Astrocyte of the cerebellum (primary cell): ENCODE measurements around the gene IL17A.

Experiments used
- DNase-seq: peaks from one replicate; pipeline ENCODE4 v3.0.0-alpha.2; 2011; ENCODE audit warnings: low read depth
- H3K4me3 ChIP-seq: 2 replicates; pipeline ENCODE4 v1.5.1; 2011; ENCODE audit warnings: mild to moderate bottlenecking, low read depth, low read length, moderate library complexity
- in situ Hi-C: cut with HindIII; loops from 2 replicates; pipeline ENCODE4 v1.10.0; 2017; ENCODE audit warnings: low sequenced_read_pairs
- TF ChIP-seq, protein P1 (sequence below): IDR thresholded peaks from 2 replicates; pipeline ENCODE4 v1.5.1; 2012; ENCODE audit warnings: low read length, low read depth, moderate library complexity, mild to moderate bottlenecking; ENCODE audit errors: missing control alignments

Gene IL17A

DNA sequence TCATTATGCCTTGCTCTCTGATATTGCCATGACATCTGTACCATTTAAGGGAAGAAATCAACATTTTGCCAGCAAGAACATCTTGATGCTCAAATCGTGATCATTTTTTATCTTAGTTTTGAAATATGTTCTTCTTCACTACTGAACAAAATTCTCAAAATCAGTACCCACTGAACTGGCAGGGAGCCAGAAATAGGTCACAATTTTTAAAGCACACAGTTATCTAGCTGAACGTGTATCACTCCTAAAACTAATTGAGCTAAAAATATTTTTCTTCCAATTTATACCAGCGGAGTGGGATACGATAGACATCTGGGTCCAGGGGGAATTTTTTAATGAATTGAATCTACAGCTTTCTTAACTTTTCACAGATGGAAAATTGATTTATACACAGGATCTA, 46.8 kb downstream of the IL17A start:
- no peak for DNase-seq
- TF ChIP-seq, protein P1, sequence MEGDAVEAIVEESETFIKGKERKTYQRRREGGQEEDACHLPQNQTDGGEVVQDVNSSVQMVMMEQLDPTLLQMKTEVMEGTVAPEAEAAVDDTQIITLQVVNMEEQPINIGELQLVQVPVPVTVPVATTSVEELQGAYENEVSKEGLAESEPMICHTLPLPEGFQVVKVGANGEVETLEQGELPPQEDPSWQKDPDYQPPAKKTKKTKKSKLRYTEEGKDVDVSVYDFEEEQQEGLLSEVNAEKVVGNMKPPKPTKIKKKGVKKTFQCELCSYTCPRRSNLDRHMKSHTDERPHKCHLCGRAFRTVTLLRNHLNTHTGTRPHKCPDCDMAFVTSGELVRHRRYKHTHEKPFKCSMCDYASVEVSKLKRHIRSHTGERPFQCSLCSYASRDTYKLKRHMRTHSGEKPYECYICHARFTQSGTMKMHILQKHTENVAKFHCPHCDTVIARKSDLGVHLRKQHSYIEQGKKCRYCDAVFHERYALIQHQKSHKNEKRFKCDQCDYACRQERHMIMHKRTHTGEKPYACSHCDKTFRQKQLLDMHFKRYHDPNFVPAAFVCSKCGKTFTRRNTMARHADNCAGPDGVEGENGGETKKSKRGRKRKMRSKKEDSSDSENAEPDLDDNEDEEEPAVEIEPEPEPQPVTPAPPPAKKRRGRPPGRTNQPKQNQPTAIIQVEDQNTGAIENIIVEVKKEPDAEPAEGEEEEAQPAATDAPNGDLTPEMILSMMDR = no peak
- in situ Hi-C loops = no loop called here
- no peak overlapping the region for H3K4me3 ChIP-seq

DNA sequence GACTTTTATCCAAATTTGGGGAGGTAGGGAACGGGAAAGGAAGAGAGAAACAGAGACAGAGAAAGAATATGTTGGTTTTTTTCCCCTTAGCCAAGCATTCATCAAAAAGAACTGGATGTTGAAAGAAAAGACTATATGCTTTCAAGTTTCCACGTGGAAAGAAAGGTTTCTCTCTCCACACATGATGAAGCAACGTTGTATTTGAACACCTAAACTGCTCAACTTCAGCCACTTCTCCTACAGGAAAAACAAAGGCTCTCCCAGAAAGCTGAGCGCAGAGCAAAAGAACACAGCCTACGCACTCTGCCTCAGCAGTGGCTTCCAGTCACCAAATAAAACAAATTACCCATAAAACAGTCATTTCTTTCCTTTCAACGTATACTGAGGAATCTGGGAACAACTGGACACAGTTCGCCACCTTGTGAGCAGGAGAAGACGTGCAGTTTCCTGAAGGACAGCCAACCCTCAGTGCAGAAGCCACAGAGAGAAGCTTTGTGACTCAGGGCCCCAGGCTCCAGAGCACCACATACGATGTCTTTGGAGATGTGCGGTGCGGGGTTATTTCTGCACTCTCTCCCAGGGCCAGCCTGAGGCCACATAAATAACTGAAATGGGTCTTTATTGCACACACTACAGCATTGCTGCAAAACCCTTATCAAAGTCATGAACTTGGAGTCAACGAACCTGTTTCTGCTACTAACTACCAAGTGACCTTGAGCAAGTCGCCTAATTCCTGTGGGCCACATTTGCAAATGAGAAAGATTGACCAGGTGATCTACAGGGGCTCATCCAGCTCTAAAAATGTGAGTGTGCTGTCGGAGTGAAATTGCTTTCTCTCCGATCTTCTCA, 48.0 kb downstream of the IL17A start:
- no peak overlapping the region for H3K4me3 ChIP-seq
- in situ Hi-C loops = no loop called here
- DNase-seq = peak; percentile 12
- TF ChIP-seq, protein P1 = peak; percentile 49
